Measurements from ENCODE around the gene TRIM63. TPM values are rescaled to one million over a fixed set of nuclear protein-coding genes. Genes with fewer than 3 reads are reported as not detected.

The TRIM63 gene
- total and polyA plus RNA-seq, 9 of the 15 experiments (the other 6 are each of a cell fraction or from before 2014, with no cell fraction given): 0.08 to 0.57 (median 0.36) TPM

DNA sequence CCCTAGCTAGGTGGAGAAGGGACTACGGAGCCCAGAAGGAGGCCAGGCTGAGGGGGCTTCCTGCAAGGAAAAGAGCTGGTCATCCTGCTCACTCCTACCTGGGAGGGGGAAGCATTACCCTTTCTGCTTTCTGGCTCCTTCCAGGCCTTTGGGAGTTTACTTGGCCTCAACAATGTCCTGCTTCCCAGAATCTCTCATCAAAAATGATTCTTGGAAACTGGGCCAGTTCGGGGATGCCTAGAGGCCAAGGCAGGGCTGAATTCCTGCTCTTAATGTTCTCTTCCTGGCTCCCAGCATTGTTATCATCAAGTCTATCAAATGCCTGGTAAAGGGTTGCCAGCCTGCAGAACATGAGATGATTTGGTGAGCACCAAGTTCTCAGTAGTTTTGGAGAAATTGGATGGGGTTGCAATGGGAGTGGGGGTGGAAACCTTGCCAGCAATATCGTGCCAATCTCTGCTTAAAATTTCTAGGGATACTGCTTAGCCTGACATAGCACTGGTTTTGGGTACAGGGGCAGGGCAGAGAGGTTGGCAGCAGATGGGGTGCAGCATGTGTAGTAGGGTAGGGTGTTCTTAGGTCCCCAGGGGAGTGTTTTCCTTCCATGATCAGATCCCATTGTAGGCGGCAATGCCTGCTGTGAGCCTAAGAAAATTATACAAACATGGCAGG is 61.9 kb downstream of the TRIM63 start (continued):
- TF ChIP-seq, protein P1, sequence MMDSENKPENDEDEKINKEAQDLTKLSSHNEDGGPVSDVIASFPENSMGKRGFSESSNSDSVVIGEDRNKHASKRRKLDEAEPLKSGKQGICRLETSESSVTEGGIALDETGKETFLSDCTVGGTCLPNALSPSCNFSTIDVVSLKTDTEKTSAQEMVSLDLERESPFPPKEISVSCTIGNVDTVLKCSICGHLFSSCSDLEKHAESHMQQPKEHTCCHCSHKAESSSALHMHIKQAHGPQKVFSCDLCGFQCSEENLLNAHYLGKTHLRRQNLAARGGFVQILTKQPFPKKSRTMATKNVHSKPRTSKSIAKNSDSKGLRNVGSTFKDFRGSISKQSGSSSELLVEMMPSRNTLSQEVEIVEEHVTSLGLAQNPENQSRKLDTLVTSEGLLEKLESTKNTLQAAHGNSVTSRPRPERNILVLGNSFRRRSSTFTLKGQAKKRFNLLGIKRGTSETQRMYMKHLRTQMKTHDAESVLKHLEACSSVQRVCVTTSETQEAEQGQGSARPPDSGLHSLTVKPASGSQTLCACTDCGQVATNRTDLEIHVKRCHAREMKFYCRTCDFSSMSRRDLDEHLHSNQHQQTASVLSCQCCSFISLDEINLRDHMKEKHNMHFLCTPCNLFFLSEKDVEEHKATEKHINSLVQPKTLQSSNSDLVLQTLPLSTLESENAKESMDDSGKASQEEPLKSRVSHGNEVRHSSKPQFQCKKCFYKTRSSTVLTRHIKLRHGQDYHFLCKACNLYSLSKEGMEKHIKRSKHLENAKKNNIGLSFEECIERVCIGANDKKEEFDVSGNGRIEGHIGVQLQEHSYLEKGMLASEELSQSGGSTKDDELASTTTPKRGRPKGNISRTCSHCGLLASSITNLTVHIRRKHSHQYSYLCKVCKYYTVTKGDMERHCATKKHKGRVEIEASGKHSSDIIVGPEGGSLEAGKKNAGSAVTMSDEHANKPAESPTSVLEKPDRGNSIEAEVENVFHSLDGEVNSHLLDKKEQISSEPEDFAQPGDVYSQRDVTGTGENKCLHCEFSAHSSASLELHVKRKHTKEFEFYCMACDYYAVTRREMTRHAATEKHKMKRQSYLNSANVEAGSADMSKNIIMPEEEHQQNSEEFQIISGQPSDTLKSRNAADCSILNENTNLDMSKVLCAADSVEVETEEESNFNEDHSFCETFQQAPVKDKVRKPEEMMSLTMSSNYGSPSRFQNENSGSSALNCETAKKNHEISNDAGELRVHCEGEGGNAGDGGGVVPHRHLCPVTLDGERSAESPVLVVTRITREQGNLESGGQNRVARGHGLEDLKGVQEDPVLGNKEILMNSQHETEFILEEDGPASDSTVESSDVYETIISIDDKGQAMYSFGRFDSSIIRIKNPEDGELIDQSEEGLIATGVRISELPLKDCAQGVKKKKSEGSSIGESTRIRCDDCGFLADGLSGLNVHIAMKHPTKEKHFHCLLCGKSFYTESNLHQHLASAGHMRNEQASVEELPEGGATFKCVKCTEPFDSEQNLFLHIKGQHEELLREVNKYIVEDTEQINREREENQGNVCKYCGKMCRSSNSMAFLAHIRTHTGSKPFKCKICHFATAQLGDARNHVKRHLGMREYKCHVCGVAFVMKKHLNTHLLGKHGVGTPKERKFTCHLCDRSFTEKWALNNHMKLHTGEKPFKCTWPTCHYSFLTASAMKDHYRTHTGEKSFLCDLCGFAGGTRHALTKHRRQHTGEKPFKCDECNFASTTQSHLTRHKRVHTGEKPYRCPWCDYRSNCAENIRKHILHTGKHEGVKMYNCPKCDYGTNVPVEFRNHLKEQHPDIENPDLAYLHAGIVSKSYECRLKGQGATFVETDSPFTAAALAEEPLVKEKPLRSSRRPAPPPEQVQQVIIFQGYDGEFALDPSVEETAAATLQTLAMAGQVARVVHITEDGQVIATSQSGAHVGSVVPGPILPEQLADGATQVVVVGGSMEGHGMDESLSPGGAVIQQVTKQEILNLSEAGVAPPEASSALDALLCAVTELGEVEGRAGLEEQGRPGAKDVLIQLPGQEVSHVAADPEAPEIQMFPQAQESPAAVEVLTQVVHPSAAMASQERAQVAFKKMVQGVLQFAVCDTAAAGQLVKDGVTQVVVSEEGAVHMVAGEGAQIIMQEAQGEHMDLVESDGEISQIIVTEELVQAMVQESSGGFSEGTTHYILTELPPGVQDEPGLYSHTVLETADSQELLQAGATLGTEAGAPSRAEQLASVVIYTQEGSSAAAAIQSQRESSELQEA (IDR thresholded peaks at IDR 0.05; ENCODE audit: low read depth): no peak
- 0 out of 2 replicates have a peak, but pooled peaks have one; percentile 32 for TF ChIP-seq KAT7 (CRISPR knock-in tag; IDR thresholded peaks at IDR 0.05; ENCODE audit: borderline replicate concordance)
- no peak for TF ChIP-seq NR4A1 (CRISPR knock-in tag; IDR thresholded peaks at IDR 0.05)
- TF ChIP-seq NR4A1 (tag; IDR thresholded peaks at IDR 0.05): peak; percentile 78
- TF ChIP-seq SUPT5H (IDR thresholded peaks at IDR 0.05): no peak
- TF ChIP-seq NR3C1 (CRISPR knock-in tag; IDR thresholded peaks at IDR 0.05): no peak
- TF ChIP-seq ZC3H4 (CRISPR knock-in tag; IDR thresholded peaks at IDR 0.05; ENCODE audit: borderline replicate concordance): no peak
- no peak for TF ChIP-seq ZNF133 (CRISPR knock-in tag; IDR thresholded peaks at IDR 0.05)
- TF ChIP-seq, protein P2, sequence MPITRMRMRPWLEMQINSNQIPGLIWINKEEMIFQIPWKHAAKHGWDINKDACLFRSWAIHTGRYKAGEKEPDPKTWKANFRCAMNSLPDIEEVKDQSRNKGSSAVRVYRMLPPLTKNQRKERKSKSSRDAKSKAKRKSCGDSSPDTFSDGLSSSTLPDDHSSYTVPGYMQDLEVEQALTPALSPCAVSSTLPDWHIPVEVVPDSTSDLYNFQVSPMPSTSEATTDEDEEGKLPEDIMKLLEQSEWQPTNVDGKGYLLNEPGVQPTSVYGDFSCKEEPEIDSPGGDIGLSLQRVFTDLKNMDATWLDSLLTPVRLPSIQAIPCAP (CRISPR knock-in tag; IDR thresholded peaks at IDR 0.05; ENCODE audit: borderline replicate concordance): no peak
- TF ChIP-seq, protein P3, sequence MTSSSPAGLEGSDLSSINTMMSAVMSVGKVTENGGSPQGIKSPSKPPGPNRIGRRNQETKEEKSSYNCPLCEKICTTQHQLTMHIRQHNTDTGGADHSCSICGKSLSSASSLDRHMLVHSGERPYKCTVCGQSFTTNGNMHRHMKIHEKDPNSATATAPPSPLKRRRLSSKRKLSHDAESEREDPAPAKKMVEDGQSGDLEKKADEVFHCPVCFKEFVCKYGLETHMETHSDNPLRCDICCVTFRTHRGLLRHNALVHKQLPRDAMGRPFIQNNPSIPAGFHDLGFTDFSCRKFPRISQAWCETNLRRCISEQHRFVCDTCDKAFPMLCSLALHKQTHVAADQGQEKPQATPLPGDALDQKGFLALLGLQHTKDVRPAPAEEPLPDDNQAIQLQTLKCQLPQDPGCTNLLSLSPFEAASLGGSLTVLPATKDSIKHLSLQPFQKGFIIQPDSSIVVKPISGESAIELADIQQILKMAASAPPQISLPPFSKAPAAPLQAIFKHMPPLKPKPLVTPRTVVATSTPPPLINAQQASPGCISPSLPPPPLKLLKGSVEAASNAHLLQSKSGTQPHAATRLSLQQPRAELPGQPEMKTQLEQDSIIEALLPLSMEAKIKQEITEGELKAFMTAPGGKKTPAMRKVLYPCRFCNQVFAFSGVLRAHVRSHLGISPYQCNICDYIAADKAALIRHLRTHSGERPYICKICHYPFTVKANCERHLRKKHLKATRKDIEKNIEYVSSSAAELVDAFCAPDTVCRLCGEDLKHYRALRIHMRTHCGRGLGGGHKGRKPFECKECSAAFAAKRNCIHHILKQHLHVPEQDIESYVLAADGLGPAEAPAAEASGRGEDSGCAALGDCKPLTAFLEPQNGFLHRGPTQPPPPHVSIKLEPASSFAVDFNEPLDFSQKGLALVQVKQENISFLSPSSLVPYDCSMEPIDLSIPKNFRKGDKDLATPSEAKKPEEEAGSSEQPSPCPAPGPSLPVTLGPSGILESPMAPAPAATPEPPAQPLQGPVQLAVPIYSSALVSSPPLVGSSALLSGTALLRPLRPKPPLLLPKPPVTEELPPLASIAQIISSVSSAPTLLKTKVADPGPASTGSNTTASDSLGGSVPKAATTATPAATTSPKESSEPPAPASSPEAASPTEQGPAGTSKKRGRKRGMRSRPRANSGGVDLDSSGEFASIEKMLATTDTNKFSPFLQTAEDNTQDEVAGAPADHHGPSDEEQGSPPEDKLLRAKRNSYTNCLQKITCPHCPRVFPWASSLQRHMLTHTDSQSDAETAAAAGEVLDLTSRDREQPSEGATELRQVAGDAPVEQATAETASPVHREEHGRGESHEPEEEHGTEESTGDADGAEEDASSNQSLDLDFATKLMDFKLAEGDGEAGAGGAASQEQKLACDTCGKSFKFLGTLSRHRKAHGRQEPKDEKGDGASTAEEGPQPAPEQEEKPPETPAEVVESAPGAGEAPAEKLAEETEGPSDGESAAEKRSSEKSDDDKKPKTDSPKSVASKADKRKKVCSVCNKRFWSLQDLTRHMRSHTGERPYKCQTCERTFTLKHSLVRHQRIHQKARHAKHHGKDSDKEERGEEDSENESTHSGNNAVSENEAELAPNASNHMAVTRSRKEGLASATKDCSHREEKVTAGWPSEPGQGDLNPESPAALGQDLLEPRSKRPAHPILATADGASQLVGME (CRISPR knock-in tag; IDR thresholded peaks at IDR 0.05): no peak
- TF ChIP-seq, protein P4, sequence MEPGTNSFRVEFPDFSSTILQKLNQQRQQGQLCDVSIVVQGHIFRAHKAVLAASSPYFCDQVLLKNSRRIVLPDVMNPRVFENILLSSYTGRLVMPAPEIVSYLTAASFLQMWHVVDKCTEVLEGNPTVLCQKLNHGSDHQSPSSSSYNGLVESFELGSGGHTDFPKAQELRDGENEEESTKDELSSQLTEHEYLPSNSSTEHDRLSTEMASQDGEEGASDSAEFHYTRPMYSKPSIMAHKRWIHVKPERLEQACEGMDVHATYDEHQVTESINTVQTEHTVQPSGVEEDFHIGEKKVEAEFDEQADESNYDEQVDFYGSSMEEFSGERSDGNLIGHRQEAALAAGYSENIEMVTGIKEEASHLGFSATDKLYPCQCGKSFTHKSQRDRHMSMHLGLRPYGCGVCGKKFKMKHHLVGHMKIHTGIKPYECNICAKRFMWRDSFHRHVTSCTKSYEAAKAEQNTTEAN (CRISPR knock-in tag; IDR thresholded peaks at IDR 0.05): no peak
- peak; percentile 77; the same call in 1 of the 2 replicates for TF ChIP-seq NFRKB (IDR thresholded peaks at IDR 0.05; ENCODE audit: low read depth)
